Transverse colon (tissue), 4 donors: ENCODE data around the gene RINT1. TPM values are rescaled to one million over a fixed set of nuclear protein-coding genes. Genes with fewer than 3 reads are reported as not detected.

ENCODE experiments used
- DNase-seq: peaks from one replicate; pipeline ENCODE4 v3.0.0-alpha.2; 2019
- H3K27ac ChIP-seq, 4 donors: fragments of 200-600 bp; sonication (generic); 2 replicates each; pipeline ENCODE4 v1.5.1; 2016 to 2018; ENCODE audit warnings: inconsistent platforms in 4 of 4
- H3K27me3 ChIP-seq: fragments of 200-600 bp; sonication (generic); 2 replicates; pipeline ENCODE4 v1.5.1; 2017; ENCODE audit warnings: inconsistent platforms
- H3K36me3 ChIP-seq, 4 donors: fragments of 200-600 bp; sonication (generic); 2 replicates each; pipeline ENCODE4 v1.5.1; 2017 to 2019; ENCODE audit warnings: inconsistent platforms in 4 of 4
- H3K4me1 ChIP-seq, 4 donors: fragments of 200-600 bp; sonication (generic); 2 replicates each; pipeline ENCODE4 v1.5.1; 2017 to 2020; ENCODE audit warnings: inconsistent platforms in 4 of 4
- H3K4me3 ChIP-seq, 4 donors: fragments of 200-600 bp; sonication (generic); 1 replicate in 1 of 4; 2 replicates in 3 of 4; pipeline versions ENCODE4 v1.5.1 to v1.6.1; 2017 to 2019; ENCODE audit warnings: inconsistent platforms in 4 of 4
- H3K9me3 ChIP-seq, 2 donors: fragments of 200-600 bp; sonication (generic); 2 replicates each; pipeline ENCODE4 v1.5.1; 2017 to 2019; ENCODE audit warnings: inconsistent platforms in 2 of 2
- CTCF ChIP-seq, 5 experiments: fragments of 200-600 bp in 3 of 5; fragments of 450-650 bp in 2 of 5; sonication (generic) in 3 of 5; IDR thresholded peaks; 1 replicate in 2 of 5; 2 replicates in 3 of 5; pipeline ENCODE4 v1.5.1; 2016 to 2017; ENCODE audit warnings: antibody characterized with exemption in 5 of 5, inconsistent platforms in 3 of 5, mild to moderate bottlenecking in 2 of 5, moderate library complexity in 1 of 5
- EP300 ChIP-seq: sonication (generic); formaldehyde crosslinking; IDR thresholded peaks from one replicate; pipeline ENCODE4 v1.6.1; 2017; ENCODE audit warnings: antibody characterized with exemption, low read depth
- POLR2A ChIP-seq: fragments of 450-650 bp; IDR thresholded peaks from one replicate; pipeline ENCODE4 v1.6.1; 2016; ENCODE audit warnings: antibody characterized with exemption, mild to moderate bottlenecking, moderate library complexity
- POLR2AphosphoS5 ChIP-seq, 3 donors: sonication (generic); formaldehyde crosslinking; IDR thresholded peaks; one replicate each; pipeline ENCODE4 v1.6.1; 2016; ENCODE audit warnings: antibody characterized with exemption in 3 of 3
- WGBS, 2 donors: methylation state at CpG; one replicate each; pipeline ENCODE4 v1.1.5; 2018; ENCODE audit warnings: low coverage in 1 of 2; 5-methylcytosine and 5-hydroxymethylcytosine counted together
- in situ Hi-C, 4 donors: fragments of 200-750 bp; cut with MboI; loops; one replicate each; pipeline versions ENCODE4 v1.15.0 to v1.15.1; 2017; ENCODE audit warnings: low sequenced_read_pairs in 3 of 4, low pct_ligation_motif_present in 1 of 4, low pct_unique_long_range_greater_than_20kb in 1 of 4
- intact Hi-C: fragments of 100-400 bp; cut with DNase I; formaldehyde crosslinking; loops from one replicate; pipeline ENCODE4 v1.15.1; 2023; ENCODE audit warnings: low total_unique reads
- total RNA-seq, 4 donors: library from RNA; depleted of rRNA; stranded (reverse); fragments of >200 nt; gene quantifications; one replicate each; pipeline ENCODE4 v1.1.0, GENCODE V29; 2016

The RINT1 gene
- total RNA-seq, 4 donors from 2014 or later, result 10.0 to 37.2 (median 19.0) TPM

GRCh38 chr7:105583061-105583460 is 51.1 kb downstream of the RINT1 start:
- no peak for DNase-seq
- intact Hi-C loops, result no loop called here
- TF ChIP-seq EP300, result no peak
- TF ChIP-seq CTCF (IDR thresholded peaks at IDR 0.05), result no peak
- no peak for TF ChIP-seq POLR2AphosphoS5 (IDR thresholded peaks at IDR 0.05)
- TF ChIP-seq POLR2A, result no peak
- Histone ChIP-seq H3K27me3 (no peaks in the 10 kb centered on the region), H3K4me3 (no peak overlapping the region), H3K9me3 (peaks cover 0 to 2% of the 10 kb centered on the region in 2 donors), H3K27ac (no peak overlapping the region), H3K4me1 (peaks cover 0 to 8% (median 7%) of the 10 kb centered on the region in 4 donors), H3K36me3 (no peaks in the 10 kb centered on the region)
- in situ Hi-C loops, result no loop called here
- WGBS, 2 donors, result 90% methylated on average over 19 of the region's 39 CpGs; no CpG with 5 or more reads in 1 of the 2 donors

GRCh38 chr7:105584165-105584564 is 52.2 kb downstream of the RINT1 start:
- no peaks in the 10 kb centered on the region for H3K27me3 ChIP-seq
- H3K36me3 ChIP-seq, result no peaks in the 10 kb centered on the region
- intact Hi-C loops, result no loop called here
- H3K4me3 ChIP-seq, result no peak overlapping the region
- 92 to 96% methylated on average over 5 of the region's 5 CpGs for WGBS, 2 donors
- in situ Hi-C loops, result no loop called here
- DNase-seq, result no peak
- TF ChIP-seq CTCF (IDR thresholded peaks at IDR 0.05), result no peak
- no peak for TF ChIP-seq EP300
- TF ChIP-seq POLR2A, result no peak
- TF ChIP-seq POLR2AphosphoS5 (IDR thresholded peaks at IDR 0.05), result no peak
- peaks cover 0 to 2% of the 10 kb centered on the region in 2 donors for H3K9me3 ChIP-seq
- H3K4me1 ChIP-seq, result peaks cover 0 to 10% (median 7%) of the 10 kb centered on the region in 4 donors
- no peak overlapping the region for H3K27ac ChIP-seq

- intact Hi-C loops, result no loop called here
- no peak overlapping the region for H3K27ac ChIP-seq
- no peak for DNase-seq
- H3K27me3 ChIP-seq, result no peaks in the 10 kb centered on the region
- no peak overlapping the region for H3K4me3 ChIP-seq
- in situ Hi-C loops, result no loop called here
- H3K36me3 ChIP-seq, result no peaks in the 10 kb centered on the region
- 94 to 95% methylated on average over 2 of the region's 2 CpGs for WGBS, 2 donors
- no peak for TF ChIP-seq CTCF (IDR thresholded peaks at IDR 0.05)
- TF ChIP-seq POLR2A, result no peak
- TF ChIP-seq EP300, result no peak
- peaks cover 0 to 2% of the 10 kb centered on the region in 2 donors for H3K9me3 ChIP-seq
- peaks cover 0 to 12% (median 6%) of the 10 kb centered on the region in 4 donors for H3K4me1 ChIP-seq
These were observed 54.0 kb downstream of the RINT1 start for GRCh38 chr7:105585850-105586500.

GRCh38 chr7:105587909-105588635 is 56.1 kb downstream of the RINT1 start:
- TF ChIP-seq POLR2AphosphoS5 (IDR thresholded peaks at IDR 0.05), result no peak
- TF ChIP-seq EP300, result no peak
- no peak for TF ChIP-seq CTCF (IDR thresholded peaks at IDR 0.05)
- Histone ChIP-seq H3K4me3 (no peak overlapping the region), H3K36me3 (no peaks in the 10 kb centered on the region), H3K27me3 (no peaks in the 10 kb centered on the region), H3K4me1 (peaks cover 0 to 5% (median 0%) of the 10 kb centered on the region in 4 donors), H3K9me3 (peaks cover 0 to 2% of the 10 kb centered on the region in 2 donors), H3K27ac (no peak overlapping the region)
- in situ Hi-C loops (no loop called here), intact Hi-C loops (no loop called here)
- no peak for DNase-seq
- WGBS, 2 donors, result 76 to 83% methylated on average over 5 to 12 of the region's 12 CpGs
